Cerebellar cortex (tissue), 1 donor: ENCODE measurements around the gene EPAS1.

Source experiments
- DNase-seq: peaks from one replicate; pipeline ENCODE4 v3.0.0-alpha.2; 2015; ENCODE audit warnings: low spot score

EPAS1 gene

GRCh38 chr2:46325182-46325928 is 28.1 kb downstream of the EPAS1 start:
- DNase-seq, result no peak

- no peak for DNase-seq
Observed at GRCh38 chr2:46326231-46326980, 29.2 kb downstream of the EPAS1 start.

- DNase-seq, result no peak
Observed at GRCh38 chr2:46327627-46328026, 30.4 kb downstream of the EPAS1 start.

- no peak for DNase-seq
Observed at GRCh38 chr2:46328291-46328690, 31.1 kb downstream of the EPAS1 start.

- no peak for DNase-seq
Observed at GRCh38 chr2:46328829-46329228, 31.6 kb downstream of the EPAS1 start.

GRCh38 chr2:46329340-46329739 is 32.1 kb downstream of the EPAS1 start:
- no peak for DNase-seq

- DNase-seq, result no peak
Observed at GRCh38 chr2:46329803-46330775, 32.9 kb downstream of the EPAS1 start.

GRCh38 chr2:46331109-46331766 is 34.0 kb downstream of the EPAS1 start:
- no peak for DNase-seq

GRCh38 chr2:46332686-46333281 is 35.6 kb downstream of the EPAS1 start:
- DNase-seq, result no peak

- DNase-seq, result peak; percentile 67
Observed at GRCh38 chr2:46333912-46334311, 36.7 kb downstream of the EPAS1 start.

GRCh38 chr2:46334389-46335271 is 37.4 kb downstream of the EPAS1 start:
- DNase-seq, result no peak

GRCh38 chr2:46335391-46336282 is 38.4 kb downstream of the EPAS1 start:
- peak; percentile 8 for DNase-seq

GRCh38 chr2:46336283-46336959 is 39.2 kb downstream of the EPAS1 start:
- peak; percentile 50 for DNase-seq

- peak; percentile 86 for DNase-seq
Observed at GRCh38 chr2:46337208-46337994, 40.2 kb downstream of the EPAS1 start.

GRCh38 chr2:46338674-46339073 is 41.5 kb downstream of the EPAS1 start:
- no peak for DNase-seq

GRCh38 chr2:46339200-46339599 is 42.0 kb downstream of the EPAS1 start:
- DNase-seq, result no peak

GRCh38 chr2:46339676-46340459 is 42.7 kb downstream of the EPAS1 start:
- no peak for DNase-seq
